Mesothelial cell of epicardium (in vitro differentiated cells): Measurements from ENCODE around the gene HOMEZ. TPM values are rescaled to one million over a fixed set of nuclear protein-coding genes. Genes with fewer than 3 reads are reported as not detected.

Experiments used
- DNase-seq, 2 experiments: peaks; one replicate each; pipeline ENCODE4 v3.0.0; 2021; ENCODE audit warnings: low spot score in 2 of 2; ENCODE audit not compliant: unreplicated experiment in 2 of 2
- H3K27ac Mint-ChIP-seq: 2 replicates; pipeline ENCODE4 v1.8.0; 2021; ENCODE audit warnings: mixed read lengths
- H3K27me3 Mint-ChIP-seq: 2 replicates; pipeline ENCODE4 v1.8.0; 2021; ENCODE audit warnings: low read depth, mixed read lengths
- H3K36me3 Mint-ChIP-seq: 2 replicates; pipeline ENCODE4 v1.8.0; 2021; ENCODE audit warnings: mixed read lengths
- H3K4me1 Mint-ChIP-seq: 2 replicates; pipeline ENCODE4 v1.8.0; 2021; ENCODE audit warnings: mixed read lengths
- H3K4me3 Mint-ChIP-seq: 2 replicates; pipeline ENCODE4 v1.8.0; 2021; ENCODE audit warnings: mild to moderate bottlenecking, moderate library complexity, mixed read lengths
- H3K9me3 Mint-ChIP-seq: 2 replicates; pipeline ENCODE4 v1.8.0; 2021; ENCODE audit warnings: mixed read lengths
- CTCF ChIP-seq: fragments of 200-600 bp; sonication (generic); IDR thresholded peaks from one replicate; pipeline ENCODE4 v1.5.0; 2021; ENCODE audit warnings: antibody characterized with exemption; ENCODE audit not compliant: unreplicated experiment
- total RNA-seq: library from RNA; stranded (reverse); gene quantifications from 3 replicates; pipeline ENCODE4 v1.2.1, GENCODE V29; 2021

HOMEZ gene
- total RNA-seq, 1 donor from 2014 or later = 14.4 TPM

- peak; percentile 98 to 99 for DNase-seq
- no peak for TF ChIP-seq CTCF
- H3K27ac Mint-ChIP-seq = peak within 1 kb of the TSS; percentile 99
- H3K27me3 Mint-ChIP-seq = no peaks in the 10 kb centered on the region
- peaks cover 28% of the 10 kb centered on the region for H3K4me1 Mint-ChIP-seq
- H3K36me3 Mint-ChIP-seq = peaks cover 16% of the 10 kb centered on the region
- no peaks in the 10 kb centered on the region for H3K9me3 Mint-ChIP-seq
- H3K4me3 Mint-ChIP-seq = peak within 1 kb of the TSS; percentile 96
Observed at GRCh38 chr14:23320584-23321571, 34.9 kb upstream of the HOMEZ start, which contains the start of gene PABPN1. Gene PABPN1, plus strand, starts transcription at chr14:23321457. Its CDS starts 13 bp downstream, at chr14:23321470.

- Mint-ChIP-seq H3K4me1 (peaks cover 28% of the 10 kb centered on the region), H3K9me3 (no peaks in the 10 kb centered on the region), H3K4me3 (peak overlapping the region; percentile 96), H3K36me3 (peaks cover 17% of the 10 kb centered on the region), H3K27me3 (no peaks in the 10 kb centered on the region), H3K27ac (peak overlapping the region; percentile 99)
- no peak for DNase-seq
- no peak for TF ChIP-seq CTCF
Observed at GRCh38 chr14:23319746-23320583, 34.0 kb upstream of the HOMEZ start.

- no peak for DNase-seq
- H3K4me3 Mint-ChIP-seq = no peak overlapping the region
- H3K9me3 Mint-ChIP-seq = no peaks in the 10 kb centered on the region
- H3K4me1 Mint-ChIP-seq = peaks cover 13% of the 10 kb centered on the region
- peaks cover 13% of the 10 kb centered on the region for H3K36me3 Mint-ChIP-seq
- H3K27ac Mint-ChIP-seq = no peak overlapping the region
- TF ChIP-seq CTCF = no peak
- no peaks in the 10 kb centered on the region for H3K27me3 Mint-ChIP-seq
Observed at GRCh38 chr14:23316300-23316699, 30.4 kb upstream of the HOMEZ start.

- DNase-seq = no peak
- H3K36me3 Mint-ChIP-seq = peaks cover 11% of the 10 kb centered on the region
- H3K4me1 Mint-ChIP-seq = peaks cover 31% of the 10 kb centered on the region
- H3K27me3 Mint-ChIP-seq = no peaks in the 10 kb centered on the region
- H3K9me3 Mint-ChIP-seq = no peaks in the 10 kb centered on the region
- no peak for TF ChIP-seq CTCF
- H3K4me3 Mint-ChIP-seq = no peak overlapping the region
- no peak overlapping the region for H3K27ac Mint-ChIP-seq
Observed at GRCh38 chr14:23310546-23310945, 24.6 kb upstream of the HOMEZ start.

- peak overlapping the region; percentile 95 for H3K4me3 Mint-ChIP-seq
- no peak for DNase-seq
- H3K9me3 Mint-ChIP-seq = no peaks in the 10 kb centered on the region
- no peak for TF ChIP-seq CTCF
- no peak overlapping the region for H3K27ac Mint-ChIP-seq
- H3K27me3 Mint-ChIP-seq = no peaks in the 10 kb centered on the region
- H3K4me1 Mint-ChIP-seq = peaks cover 31% of the 10 kb centered on the region
- peaks cover 8% of the 10 kb centered on the region for H3K36me3 Mint-ChIP-seq
Observed at GRCh38 chr14:23308721-23309445, 23.0 kb upstream of the HOMEZ start.
